GM12878 (cell line): ENCODE data around the gene ST6GALNAC3. TPM values are rescaled to one million over a fixed set of nuclear protein-coding genes. Genes with fewer than 3 reads are reported as not detected.
"Not testable (repeated sequence)": the region's sequence is repeated elsewhere in the genome, so short reads cannot be mapped to it uniquely, and the experiment has no call there.

Experiments
- ATAC-seq: fragments of 200-7000 bp; cut with Tn5 transposase; 3 replicates; pipeline ENCODE4 v1.9.1; 2020; ENCODE audit warnings: mild to moderate bottlenecking, moderate library complexity
- BruUV-seq: library from RNA; stranded (reverse); fragments of 400-500 nt; replicated peaks from 2 replicates; lab custom pipeline; 2021; lab: Mats Ljungman, UMichigan
- CTCF ChIA-PET: fragments of 300-600 bp; sonication (Branson Sonifier 250); formaldehyde crosslinking; extraction: SDS; loops from one replicate; lab custom pipeline; 2021; ENCODE audit warnings: inconsistent platforms; lab: Yijun Ruan, JAX
- POLR2A ChIA-PET: fragments of 350-600 bp; formaldehyde crosslinking; extraction: SDS; loops from one replicate; lab custom pipeline; 2021; ENCODE audit warnings: inconsistent platforms; lab: Charles Lee
- RAD21 ChIA-PET: fragments of 300-600 bp; sonication (Branson Sonifier 250); formaldehyde crosslinking; loops from one replicate; lab custom pipeline; 2023; ENCODE audit warnings: antibody characterized with exemption; ENCODE audit not compliant: unreplicated experiment; lab: Charles Lee
- SMC1A ChIA-PET: fragments of 300-600 bp; sonication (Branson Sonifier 250); formaldehyde crosslinking; loops from one replicate; lab custom pipeline; 2023; ENCODE audit not compliant: unreplicated experiment, uncharacterized antibody; lab: Charles Lee
- DNase-seq: peaks from one replicate; pipeline ENCODE4 v3.0.0-alpha.2; 2011; ENCODE audit warnings: low read depth, low spot score
- FAIRE-seq: peaks from 3 replicates; lab custom pipeline; 2011; peaks lifted over from hg19 to GRCh38; lab: Jason Lieb, UNC
- H2AFZ ChIP-seq: 2 replicates; pipeline ENCODE4 v1.6.0; 2011; ENCODE audit warnings: low read depth, low read length, control low read depth; ENCODE audit not compliant: control insufficient read depth
- H3K27ac ChIP-seq: 2 replicates; pipeline ENCODE4 v1.5.1; 2011; ENCODE audit warnings: control low read depth; ENCODE audit not compliant: control insufficient read depth, insufficient read depth
- H3K27me3 ChIP-seq, 2 experiments: replicated peaks in 1 of 2; 2 replicates each; pipeline versions ENCODE4 v1.6.0 to v1.6.1; 2011; ENCODE audit warnings: low read length in 1 of 2; ENCODE audit not compliant: control insufficient read depth in 2 of 2, insufficient read depth in 2 of 2
- H3K36me3 ChIP-seq, 2 experiments: 2 replicates each; pipeline ENCODE4 v1.5.1; 2011; ENCODE audit warnings: low read length in 1 of 2; ENCODE audit not compliant: control insufficient read depth in 2 of 2, insufficient read depth in 2 of 2
- H3K4me1 ChIP-seq: 2 replicates; pipeline ENCODE4 v1.6.1; 2011; ENCODE audit warnings: mild to moderate bottlenecking, low read length, moderate library complexity, mixed read lengths; ENCODE audit not compliant: control insufficient read depth, insufficient read depth
- H3K4me2 ChIP-seq: 2 replicates; pipeline ENCODE4 v1.6.0; 2011; ENCODE audit warnings: control low read depth; ENCODE audit not compliant: control insufficient read depth, insufficient read depth
- H3K4me3 ChIP-seq: fragments of 200-600 bp; sonication (generic); 2 replicates; pipeline ENCODE4 v1.5.1; 2016
- H3K79me2 ChIP-seq: 2 replicates; pipeline ENCODE4 v1.6.0; 2011; ENCODE audit warnings: low read length; ENCODE audit not compliant: control insufficient read depth, insufficient read depth
- H3K9ac ChIP-seq: 2 replicates; pipeline ENCODE4 v1.8.0; 2011; ENCODE audit warnings: low read length, control low read depth, mixed read lengths; ENCODE audit not compliant: control insufficient read depth, insufficient read depth
- H3K9me3 ChIP-seq: replicated peaks from 3 replicates; pipeline ENCODE4 v1.5.1; 2011; ENCODE audit warnings: mild to moderate bottlenecking, low read length; ENCODE audit not compliant: control insufficient read depth, insufficient read depth
- H4K20me1 ChIP-seq: 2 replicates; pipeline ENCODE4 v1.6.0; 2011; ENCODE audit not compliant: control insufficient read depth, insufficient read depth
- ASH2L ChIP-seq: fragments of 300-600, 200-600 bp; sonication (generic); IDR thresholded peaks from 2 replicates; pipeline ENCODE4 v1.6.1; 2017; ENCODE audit warnings: low read depth, mild to moderate bottlenecking, borderline replicate concordance
- CREM ChIP-seq: IDR thresholded peaks from 2 replicates; pipeline ENCODE4 v1.6.1; 2014; ENCODE audit warnings: antibody characterized with exemption, low read depth
- GATAD2B ChIP-seq: fragments of 450-650 bp; conservative IDR thresholded peaks from 2 replicates; pipeline ENCODE4 v1.6.1; 2017; ENCODE audit warnings: low read depth, mild to moderate bottlenecking, moderate library complexity
- JUNB ChIP-seq: IDR thresholded peaks from 2 replicates; pipeline ENCODE4 v1.6.1; 2016; ENCODE audit warnings: antibody characterized with exemption, mild to moderate bottlenecking
- NFYB ChIP-seq: IDR thresholded peaks from 2 replicates; pipeline ENCODE4 v1.6.1; 2011; ENCODE audit warnings: low read depth, mild to moderate bottlenecking, low read length, improper control_type of control experiment, moderate library complexity; ENCODE audit not compliant: insufficient read depth
- PAX8 ChIP-seq: fragments of 450-650 bp; IDR thresholded peaks from 2 replicates; pipeline ENCODE4 v1.6.1; 2017; ENCODE audit warnings: mild to moderate bottlenecking, moderate library complexity
- PKNOX1 ChIP-seq: fragments of 450-650 bp; IDR thresholded peaks from 2 replicates; pipeline ENCODE4 v1.6.1; 2016; ENCODE audit warnings: mild to moderate bottlenecking
- RBBP5 ChIP-seq: fragments of 200-600 bp; sonication (generic); conservative IDR thresholded peaks from 2 replicates; pipeline ENCODE4 v1.6.1; 2016
- SIN3A ChIP-seq: IDR thresholded peaks from 2 replicates; pipeline ENCODE4 v1.6.1; 2012; ENCODE audit warnings: low read depth, low read length, improper control_type of control experiment
- SREBF1 ChIP-seq: IDR thresholded peaks from 2 replicates; pipeline ENCODE4 v1.6.1; 2012; ENCODE audit warnings: mild to moderate bottlenecking, low read length
- ZNF207 ChIP-seq: fragments of 450-650 bp; IDR thresholded peaks from 2 replicates; pipeline ENCODE4 v1.6.1; 2014; ENCODE audit warnings: antibody characterized with exemption, mild to moderate bottlenecking, borderline replicate concordance
- ZNF687 ChIP-seq: fragments of 450-650 bp; IDR thresholded peaks from 2 replicates; pipeline ENCODE4 v1.6.1; 2017; ENCODE audit warnings: mild to moderate bottlenecking, moderate library complexity
- WGBS: methylation state at CpG from one replicate; pipeline ENCODE4 v1.1.6; 2016; ENCODE audit warnings: low lambda C conversion rate; ENCODE audit not compliant: insufficient replicate concordance, insufficient coverage; ENCODE audit errors: missing lambda C conversion rate; 5-methylcytosine and 5-hydroxymethylcytosine counted together
- in situ Hi-C: fragments of 300-500 bp; cut with MboI; formaldehyde crosslinking; loops from 9 replicates; pipeline ENCODE4 v1.14.3; 2018; ENCODE audit warnings: mixed read lengths
- intact Hi-C: fragments of 100-400 bp; cut with micrococcal nuclease; formaldehyde crosslinking; loops from one replicate; pipeline ENCODE4 v1.14.2; 2022; ENCODE audit not compliant: unreplicated experiment
- polyA plus RNA-seq, 11 experiments: library from polyadenylated mRNA; depleted of rRNA in 4 of 11; unstranded in 6 of 11; stranded (reverse) in 5 of 11; fragments of >200 nt; fragmentation: Nextera tagmentation in 4 of 11; fragmentation: Illumina TruSeq in 1 of 11; extraction: Ambion mirVana in 4 of 11; extraction: Trizol in 1 of 11; gene quantifications; 1 replicate in 1 of 11; 2 replicates in 10 of 11; pipeline versions ENCODE4 v1.2.1 to v1.2.3, GENCODE V29; 2011 to 2016; ENCODE audit warnings: inconsistent platforms in 2 of 11, missing spikeins in 2 of 11, low read depth in 1 of 11
- total RNA-seq, 4 experiments: library from RNA; depleted of rRNA in 3 of 4; stranded (reverse); fragments of >200 nt in 3 of 4; fragmentation: Illumina TruSeq in 1 of 4; extraction: Trizol in 1 of 4; gene quantifications; 2 replicates each; pipeline versions ENCODE4 v1.2.1 to v1.2.3, GENCODE V29; 2013 to 2021
- TF ChIP-seq, protein P1 (sequence below): fragments of 450-650 bp; IDR thresholded peaks from 2 replicates; pipeline ENCODE4 v1.6.1; 2014; ENCODE audit warnings: mild to moderate bottlenecking

Gene ST6GALNAC3
- total and polyA plus RNA-seq, 10 of the 15 experiments (the other 5 are each of a cell fraction or from before 2014, with no cell fraction given): 0.04 to 0.68 (median 0.18) TPM; not detected in 3

DNA sequence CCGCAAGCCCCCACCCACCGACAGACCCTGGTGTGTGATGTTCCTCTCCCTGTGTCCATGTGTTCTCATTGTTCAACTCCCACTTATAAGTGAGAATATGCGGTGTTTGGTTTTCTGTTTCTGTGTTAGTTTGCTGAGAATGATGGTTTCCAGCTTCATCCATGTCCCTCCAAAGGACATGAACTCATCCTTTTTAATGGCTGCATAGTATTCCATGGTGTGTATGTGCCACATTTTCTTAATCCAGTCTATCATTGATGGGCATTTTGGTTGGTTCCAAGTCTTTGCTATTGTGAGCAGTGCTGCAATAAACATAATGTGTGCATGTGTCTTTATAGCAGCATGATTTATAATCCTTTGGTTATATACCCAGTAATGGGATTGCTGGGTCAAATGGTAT lies 24.5 kb upstream of the ST6GALNAC3 start:
- POLR2A ChIA-PET, DNase-seq, ATAC-seq, CTCF ChIA-PET, H4K20me1 ChIP-seq, in situ Hi-C loops, RAD21 ChIA-PET, FAIRE-seq, H3K79me2 ChIP-seq, H3K27me3 ChIP-seq, H3K27ac ChIP-seq, H3K4me1 ChIP-seq, H3K4me2 ChIP-seq, H3K36me3 ChIP-seq, BruUV-seq, H3K9ac ChIP-seq, H3K4me3 ChIP-seq, intact Hi-C loops, H3K9me3 ChIP-seq, H2AFZ ChIP-seq: not testable (repeated sequence)
- SMC1A ChIA-PET: interaction anchor here (1.0 kb wide), 1 partner anchor 13 kb away, joined by 3 read pairs; no protein-coding TSS in a partner anchor
- WGBS: 74% methylated on average over 3 of the region's 3 CpGs

GRCh38 chr1:76053021-76053420 lies 21.5 kb upstream of the ST6GALNAC3 start:
- Histone ChIP-seq H3K4me2 (no peak overlapping the region), H3K79me2 (no peaks in the 10 kb centered on the region), H3K9me3 (no peaks in the 10 kb centered on the region), H3K4me3 (no peak overlapping the region), H2AFZ (no peak overlapping the region), H4K20me1 (no peaks in the 10 kb centered on the region), H3K4me1 (no peaks in the 10 kb centered on the region), H3K27me3 (no peaks in the 10 kb centered on the region), H3K36me3 (no peaks in the 10 kb centered on the region), H3K9ac (no peak overlapping the region), H3K27ac (no peak overlapping the region)
- ATAC-seq (peak; percentile 44), DNase-seq (no peak), FAIRE-seq (no peak)
- intact Hi-C loops: no loop called here
- CTCF ChIA-PET: no interaction called here
- RAD21 ChIA-PET: no interaction called here
- 3% methylated on average over 6 of the region's 6 CpGs for WGBS
- POLR2A ChIA-PET: no interaction called here
- BruUV-seq: no TSS peak
- SMC1A ChIA-PET: no interaction called here
- in situ Hi-C loops: no loop called here
- TF ChIP-seq ZNF687: no peak
- no peak for TF ChIP-seq NFYB
- no peak for TF ChIP-seq PAX8
- TF ChIP-seq ZNF207: no peak
- no peak for TF ChIP-seq JUNB
- no peak for TF ChIP-seq ASH2L
- no peak for TF ChIP-seq CREM
- TF ChIP-seq, protein P1, sequence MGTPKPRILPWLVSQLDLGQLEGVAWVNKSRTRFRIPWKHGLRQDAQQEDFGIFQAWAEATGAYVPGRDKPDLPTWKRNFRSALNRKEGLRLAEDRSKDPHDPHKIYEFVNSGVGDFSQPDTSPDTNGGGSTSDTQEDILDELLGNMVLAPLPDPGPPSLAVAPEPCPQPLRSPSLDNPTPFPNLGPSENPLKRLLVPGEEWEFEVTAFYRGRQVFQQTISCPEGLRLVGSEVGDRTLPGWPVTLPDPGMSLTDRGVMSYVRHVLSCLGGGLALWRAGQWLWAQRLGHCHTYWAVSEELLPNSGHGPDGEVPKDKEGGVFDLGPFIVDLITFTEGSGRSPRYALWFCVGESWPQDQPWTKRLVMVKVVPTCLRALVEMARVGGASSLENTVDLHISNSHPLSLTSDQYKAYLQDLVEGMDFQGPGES: no peak
- TF ChIP-seq RBBP5: no peak
- TF ChIP-seq PKNOX1: no peak
- TF ChIP-seq SIN3A: no peak
- no peak for TF ChIP-seq GATAD2B
- no peak for TF ChIP-seq SREBF1
